ENCODE results near the gene STK40. TPM values are rescaled to one million over a fixed set of nuclear protein-coding genes. Genes with fewer than 3 reads are reported as not detected.
A peak's percentile ranks its signal among the peaks of the same experiment; 100 is the strongest.

Gene STK40
- total RNA-seq, 1 donor from 2014 or later, result 45.0 TPM

DNA sequence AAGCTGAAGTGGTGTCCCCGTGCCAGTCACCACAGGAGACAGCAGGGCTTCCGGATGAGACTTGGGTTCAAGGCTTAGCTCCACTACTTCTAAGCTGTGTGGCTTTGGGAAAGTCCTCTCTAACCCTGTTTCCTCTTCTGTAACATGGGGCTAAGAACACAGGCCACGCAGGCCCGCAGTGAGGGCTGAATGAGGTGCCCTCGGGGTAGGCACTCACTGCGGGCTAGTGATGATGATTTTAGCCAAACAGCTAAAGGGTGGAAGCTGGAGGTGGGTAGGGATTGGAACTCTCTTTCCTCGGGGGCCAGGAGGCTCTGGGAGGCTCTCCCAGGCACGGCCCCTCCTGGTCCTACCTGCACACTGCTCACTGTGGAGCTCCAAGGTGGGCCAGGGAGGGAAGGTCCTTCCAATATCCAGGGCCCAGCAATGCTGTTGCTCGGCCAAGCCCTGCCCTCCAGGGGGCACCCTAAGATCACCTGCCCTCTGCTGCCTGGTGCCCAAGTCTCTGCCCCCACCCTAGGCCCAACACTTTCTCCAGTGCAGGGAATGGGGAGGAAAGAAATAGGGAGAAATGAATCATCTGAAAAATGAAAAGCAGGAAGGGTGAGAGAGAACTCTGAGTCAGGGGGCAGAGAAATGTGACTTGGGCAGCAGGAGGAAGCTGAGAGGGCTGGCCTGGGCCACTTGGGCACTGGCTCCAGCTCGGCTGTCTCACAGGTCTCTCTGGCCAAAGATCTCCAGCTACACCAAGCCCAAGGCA lies 43.1 kb downstream of the STK40 start:
- DNase-seq (ENCODE audit: extremely low spot score, unreplicated experiment), result no peak
- peaks cover 31% of the 10 kb centered on the region for H3K36me3 Mint-ChIP-seq (ENCODE audit: unreplicated experiment)
- H3K27me3 Mint-ChIP-seq (ENCODE audit: unreplicated experiment), result no peaks in the 10 kb centered on the region
- no peak overlapping the region for H3K4me3 Mint-ChIP-seq (ENCODE audit: unreplicated experiment)
- no peaks in the 10 kb centered on the region for H3K9me3 Mint-ChIP-seq (ENCODE audit: unreplicated experiment)
- peak; percentile 68 for TF ChIP-seq CTCF (IDR thresholded peaks at IDR 0.05)
- H3K4me1 Mint-ChIP-seq (ENCODE audit: unreplicated experiment), result peaks cover 20% of the 10 kb centered on the region
- peak overlapping the region; percentile 59 for H3K27ac Mint-ChIP-seq (ENCODE audit: unreplicated experiment)

- Mint-ChIP-seq H3K27ac (ENCODE audit: unreplicated experiment) (no peak overlapping the region), H3K36me3 (ENCODE audit: unreplicated experiment) (peaks cover 26% of the 10 kb centered on the region), H3K27me3 (ENCODE audit: unreplicated experiment) (no peaks in the 10 kb centered on the region), H3K9me3 (ENCODE audit: unreplicated experiment) (no peaks in the 10 kb centered on the region), H3K4me1 (ENCODE audit: unreplicated experiment) (peaks cover 20% of the 10 kb centered on the region), H3K4me3 (ENCODE audit: unreplicated experiment) (no peak overlapping the region)
- no peak for TF ChIP-seq CTCF (IDR thresholded peaks at IDR 0.05)
- no peak for DNase-seq (ENCODE audit: extremely low spot score, unreplicated experiment)
Measured at GRCh38 chr1:36341626-36342320, 44.0 kb downstream of the STK40 start.

GRCh38 chr1:36339615-36340014 lies 46.1 kb downstream of the STK40 start:
- no peak overlapping the region for H3K27ac Mint-ChIP-seq (ENCODE audit: unreplicated experiment)
- DNase-seq (ENCODE audit: extremely low spot score, unreplicated experiment), result no peak
- H3K9me3 Mint-ChIP-seq (ENCODE audit: unreplicated experiment), result no peaks in the 10 kb centered on the region
- no peak overlapping the region for H3K4me3 Mint-ChIP-seq (ENCODE audit: unreplicated experiment)
- TF ChIP-seq CTCF (IDR thresholded peaks at IDR 0.05), result no peak
- H3K36me3 Mint-ChIP-seq (ENCODE audit: unreplicated experiment), result peaks cover 19% of the 10 kb centered on the region
- peaks cover 20% of the 10 kb centered on the region for H3K4me1 Mint-ChIP-seq (ENCODE audit: unreplicated experiment)
- no peaks in the 10 kb centered on the region for H3K27me3 Mint-ChIP-seq (ENCODE audit: unreplicated experiment)

DNA sequence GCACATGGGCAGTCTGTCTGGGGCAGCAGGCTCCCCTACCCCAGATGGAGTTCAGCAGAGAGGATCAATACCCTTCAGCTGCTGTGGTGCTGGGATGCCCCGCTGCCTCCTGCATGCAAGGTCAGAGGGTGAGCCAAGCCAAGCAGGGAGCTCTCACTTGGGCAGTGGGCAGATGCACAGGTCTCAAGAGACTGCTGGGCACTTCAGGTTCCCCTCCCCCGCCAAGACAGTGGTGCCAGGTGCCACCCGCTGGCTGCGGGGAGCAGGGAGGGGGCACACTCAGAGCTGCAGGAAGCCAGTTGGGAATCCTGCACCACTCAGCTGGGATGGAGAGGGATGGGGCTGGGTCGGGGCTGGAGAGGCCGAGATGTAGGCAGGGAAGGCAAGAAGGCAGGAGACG lies 46.5 kb downstream of the STK40 start:
- no peak for TF ChIP-seq CTCF (IDR thresholded peaks at IDR 0.05)
- Mint-ChIP-seq H3K27ac (ENCODE audit: unreplicated experiment) (no peak overlapping the region), H3K27me3 (ENCODE audit: unreplicated experiment) (no peaks in the 10 kb centered on the region), H3K4me3 (ENCODE audit: unreplicated experiment) (no peak overlapping the region), H3K36me3 (ENCODE audit: unreplicated experiment) (peaks cover 16% of the 10 kb centered on the region), H3K4me1 (ENCODE audit: unreplicated experiment) (peaks cover 16% of the 10 kb centered on the region), H3K9me3 (ENCODE audit: unreplicated experiment) (no peaks in the 10 kb centered on the region)
- no peak for DNase-seq (ENCODE audit: extremely low spot score, unreplicated experiment)

GRCh38 chr1:36337830-36338229 lies 47.9 kb downstream of the STK40 start:
- H3K27me3 Mint-ChIP-seq (ENCODE audit: unreplicated experiment), result no peaks in the 10 kb centered on the region
- H3K9me3 Mint-ChIP-seq (ENCODE audit: unreplicated experiment), result no peaks in the 10 kb centered on the region
- H3K4me3 Mint-ChIP-seq (ENCODE audit: unreplicated experiment), result no peak overlapping the region
- peaks cover 13% of the 10 kb centered on the region for H3K36me3 Mint-ChIP-seq (ENCODE audit: unreplicated experiment)
- peaks cover 2% of the 10 kb centered on the region for H3K4me1 Mint-ChIP-seq (ENCODE audit: unreplicated experiment)
- no peak overlapping the region for H3K27ac Mint-ChIP-seq (ENCODE audit: unreplicated experiment)
- no peak for DNase-seq (ENCODE audit: extremely low spot score, unreplicated experiment)
- no peak for TF ChIP-seq CTCF (IDR thresholded peaks at IDR 0.05)

All from osteocyte (in vitro differentiated cells).